Body of pancreas (tissue), 4 donors: Measurements from ENCODE around the gene NUP210.

ENCODE experiments used
- CTCF ChIP-seq, 7 experiments: fragments of 450-650 bp in 4 of 7; fragments of 200-600 bp in 3 of 7; sonication (generic) in 3 of 7; IDR thresholded peaks; one replicate each; pipeline ENCODE4 v1.5.1; 2016 to 2019; ENCODE audit warnings: antibody characterized with exemption in 7 of 7
- POLR2A ChIP-seq, 3 donors: fragments of 450-650 bp; IDR thresholded peaks; one replicate each; pipeline ENCODE4 v1.6.1; 2016; ENCODE audit warnings: antibody characterized with exemption in 3 of 3, mild to moderate bottlenecking in 2 of 3

- TF ChIP-seq CTCF (IDR thresholded peaks at IDR 0.05), result no peak
- no peak for TF ChIP-seq POLR2A (IDR thresholded peaks at IDR 0.05)
Observed at GRCh38 chr3:13451301-13451673, 31.2 kb upstream of the NUP210 start.
